GM12874 (cell line): ENCODE results near the gene ZIC4.

Source experiments
- CTCF ChIP-seq: IDR thresholded peaks from 2 replicates; pipeline ENCODE4 v1.5.1; 2011; ENCODE audit warnings: low read depth, mild to moderate bottlenecking, control low read depth, low read length, moderate library complexity; ENCODE audit not compliant: insufficient read depth

The ZIC4 gene

GRCh38 chr3:147360646-147361453 lies 45.5 kb downstream of the ZIC4 start:
- TF ChIP-seq CTCF = no peak

DNA sequence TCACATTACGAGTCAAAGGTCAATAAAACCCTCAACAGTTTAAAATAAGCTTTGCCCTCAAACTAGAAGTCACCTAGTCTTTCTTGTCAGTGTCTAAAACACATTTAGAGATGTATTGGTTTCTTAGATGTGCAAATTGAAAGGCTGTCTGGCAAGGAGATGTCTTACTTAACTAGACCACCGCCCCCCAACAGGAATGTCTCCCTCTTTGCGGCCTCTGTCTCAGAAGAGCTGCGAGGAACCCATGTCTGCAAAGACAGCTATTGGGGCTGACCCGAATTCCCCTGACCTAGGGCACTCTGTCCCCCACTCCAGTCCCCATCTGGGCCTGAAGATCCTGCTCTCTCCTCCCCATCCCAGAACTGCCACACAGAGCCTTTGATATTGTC lies 46.3 kb downstream of the ZIC4 start:
- no peak for TF ChIP-seq CTCF

GRCh38 chr3:147359177-147360050 lies 46.9 kb downstream of the ZIC4 start:
- no peak for TF ChIP-seq CTCF

GRCh38 chr3:147358144-147358992 lies 48.0 kb downstream of the ZIC4 start:
- no peak for TF ChIP-seq CTCF

DNA sequence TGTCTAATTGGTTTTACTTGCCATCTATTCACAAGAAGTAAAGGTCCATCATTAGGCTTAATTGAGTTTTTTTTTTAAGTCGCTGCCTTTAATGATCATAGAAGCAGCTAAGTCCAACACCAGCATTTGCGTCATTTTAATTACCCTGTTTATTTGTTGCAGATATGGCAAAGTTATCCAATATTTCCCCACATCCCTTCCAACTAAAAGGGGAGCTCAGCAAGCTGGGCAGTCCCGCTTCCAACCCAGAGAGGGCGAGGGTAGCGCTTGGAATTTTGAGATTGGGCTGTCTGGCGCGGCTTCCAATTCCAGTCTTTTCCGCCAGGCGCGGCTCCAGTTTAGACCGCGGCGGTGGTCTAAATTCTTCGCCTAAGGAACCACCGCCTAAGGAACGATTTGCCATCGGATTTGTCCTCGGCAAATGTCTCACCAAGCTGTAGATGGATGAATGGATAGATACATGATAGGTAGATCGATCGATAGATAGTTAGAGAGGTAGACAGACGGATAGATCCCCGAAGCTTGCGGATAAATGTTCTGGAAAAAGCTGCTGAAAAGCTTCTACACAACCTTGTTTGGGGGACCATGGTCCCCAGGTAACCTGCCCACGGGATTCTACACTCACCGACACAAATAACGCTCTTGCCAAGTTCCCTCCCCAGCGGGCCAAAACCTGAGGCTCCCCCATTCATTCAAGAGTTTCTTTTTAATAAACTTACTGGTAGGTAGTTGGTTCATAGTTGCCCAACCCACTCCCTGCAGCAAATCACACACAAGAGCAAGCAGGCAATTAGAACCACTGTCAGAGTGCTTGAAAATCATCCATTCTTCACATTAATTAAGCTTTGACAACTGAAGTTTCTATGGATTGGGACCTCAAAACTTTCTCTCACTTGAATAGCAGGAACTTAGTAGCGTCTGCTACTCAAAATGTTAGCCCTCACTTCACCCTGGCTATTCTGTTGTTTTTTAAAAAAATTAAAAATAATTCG lies 49.1 kb downstream of the ZIC4 start:
- TF ChIP-seq CTCF = no peak

DNA sequence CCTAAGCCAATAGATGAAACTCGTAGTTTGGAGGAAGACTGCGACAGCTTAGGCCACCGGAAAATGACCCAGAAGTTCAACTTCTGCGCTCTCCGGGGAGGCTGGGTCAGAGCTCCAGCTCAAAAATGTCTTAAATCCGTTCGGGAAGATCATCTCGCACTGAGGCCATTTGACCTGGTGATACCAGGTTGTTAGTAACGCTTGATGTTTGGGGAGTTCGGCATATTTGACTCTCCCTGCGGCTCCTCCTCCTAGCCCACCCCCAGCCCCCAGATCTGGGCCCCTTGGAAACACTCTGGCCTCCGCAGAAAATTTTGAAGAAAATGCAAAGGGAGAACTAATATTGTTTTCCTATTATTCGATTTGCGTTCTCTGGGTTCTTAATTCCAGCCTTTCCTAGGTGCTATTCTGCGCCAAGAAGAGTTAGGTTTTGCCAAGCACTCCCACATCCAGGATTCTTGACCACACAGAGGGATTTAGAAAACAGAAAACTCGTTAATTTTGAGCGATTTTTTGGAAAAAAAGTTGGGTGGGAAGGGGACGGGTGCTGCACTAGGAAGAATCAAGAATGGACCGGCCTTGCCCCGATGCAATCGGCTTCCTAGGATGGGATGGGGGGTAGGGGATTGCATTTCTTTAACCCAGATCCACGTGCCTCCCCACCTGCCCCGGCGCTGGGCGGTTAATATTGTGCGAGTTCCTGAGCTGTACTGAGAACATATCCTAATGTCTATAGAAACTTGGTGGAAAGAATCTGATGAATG lies 50.0 kb downstream of the ZIC4 start:
- TF ChIP-seq CTCF = no peak
